ENCODE results near the gene CDC73. TPM values are rescaled to one million over a fixed set of nuclear protein-coding genes. Genes with fewer than 3 reads are reported as not detected.
A peak's percentile ranks its signal among the peaks of the same experiment; 100 is the strongest.

CDC73 gene
- total and polyA plus RNA-seq, 9 of the 15 experiments (the other 6 are each of a cell fraction or from before 2014, with no cell fraction given) = 19.0 to 61.7 (median 30.1) TPM

DNA sequence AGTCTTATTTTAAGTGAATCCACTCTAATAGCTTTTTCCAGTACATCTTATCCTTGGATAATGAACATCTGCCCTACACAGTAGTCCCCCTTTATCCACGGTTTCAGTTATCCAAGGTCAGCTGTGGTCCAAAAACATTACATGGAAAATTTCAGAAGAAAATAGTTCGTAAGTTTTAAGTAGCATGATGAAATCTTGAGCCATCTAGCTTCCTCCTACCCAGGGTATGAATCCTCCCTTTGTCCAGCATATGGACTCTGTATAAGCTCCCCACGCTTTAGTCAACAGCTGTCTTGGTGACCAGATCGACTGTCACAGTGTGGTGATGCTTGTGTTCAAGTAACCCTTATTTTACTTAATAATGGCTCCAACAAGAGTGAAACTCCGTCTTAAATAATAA is 19.2 kb upstream of the CDC73 start (continued):
- TF ChIP-seq ZNF274 (IDR thresholded peaks at IDR 0.05; ENCODE audit: borderline replicate concordance, low read depth, low read length) (no peak), KDM5B (IDR thresholded peaks at IDR 0.05; ENCODE audit: insufficient replicate concordance, low read depth, low read length) (no peak), ZFPM2 (CRISPR knock-in tag; IDR thresholded peaks at IDR 0.05) (no peak), CBFA2T3 (IDR thresholded peaks at IDR 0.05) (no peak), YBX1 (IDR thresholded peaks at IDR 0.05) (no peak), CXXC5 (CRISPR knock-in tag; IDR thresholded peaks at IDR 0.05) (0 out of 2 replicates have a peak, but pooled peaks have one; percentile 18), TAL1 (IDR thresholded peaks at IDR 0.05) (no peak), SNRNP70 (optimal IDR thresholded peaks at IDR 0.05; ENCODE audit: low read depth, low read length) (no peak), ZNF764 (CRISPR knock-in tag; IDR thresholded peaks at IDR 0.05; ENCODE audit: low read depth) (no peak), CREM (IDR thresholded peaks at IDR 0.05; ENCODE audit: low read depth) (no peak), SMAD4 (CRISPR knock-in tag; conservative IDR thresholded peaks at IDR 0.05) (0 out of 2 replicates have a peak, but pooled peaks have one; percentile 44), SMARCA4 (IDR thresholded peaks at IDR 0.05) (no peak), ZNF354B (CRISPR knock-in tag; IDR thresholded peaks at IDR 0.05) (no peak), FOXJ2 (tag; IDR thresholded peaks at IDR 0.05) (no peak), ZNF79 (CRISPR knock-in tag; IDR thresholded peaks at IDR 0.05; ENCODE audit: low read depth) (peak; percentile 83)
- TF ChIP-seq, protein P1, sequence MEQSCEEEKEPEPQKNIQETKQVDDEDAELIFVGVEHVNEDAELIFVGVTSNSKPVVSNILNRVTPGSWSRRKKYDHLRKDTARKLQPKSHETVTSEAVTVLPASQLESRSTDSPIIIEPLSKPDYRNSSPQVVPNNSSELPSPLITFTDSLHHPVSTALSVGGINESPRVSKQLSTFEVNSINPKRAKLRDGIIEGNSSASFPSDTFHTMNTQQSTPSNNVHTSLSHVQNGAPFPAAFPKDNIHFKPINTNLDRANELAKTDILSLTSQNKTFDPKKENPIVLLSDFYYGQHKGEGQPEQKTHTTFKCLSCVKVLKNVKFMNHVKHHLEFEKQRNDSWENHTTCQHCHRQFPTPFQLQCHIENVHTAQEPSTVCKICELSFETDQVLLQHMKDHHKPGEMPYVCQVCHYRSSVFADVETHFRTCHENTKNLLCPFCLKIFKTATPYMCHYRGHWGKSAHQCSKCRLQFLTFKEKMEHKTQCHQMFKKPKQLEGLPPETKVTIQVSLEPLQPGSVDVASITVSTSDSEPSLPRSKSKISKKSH (CRISPR knock-in tag; IDR thresholded peaks at IDR 0.05) = no peak
- TF ChIP-seq, protein P2, sequence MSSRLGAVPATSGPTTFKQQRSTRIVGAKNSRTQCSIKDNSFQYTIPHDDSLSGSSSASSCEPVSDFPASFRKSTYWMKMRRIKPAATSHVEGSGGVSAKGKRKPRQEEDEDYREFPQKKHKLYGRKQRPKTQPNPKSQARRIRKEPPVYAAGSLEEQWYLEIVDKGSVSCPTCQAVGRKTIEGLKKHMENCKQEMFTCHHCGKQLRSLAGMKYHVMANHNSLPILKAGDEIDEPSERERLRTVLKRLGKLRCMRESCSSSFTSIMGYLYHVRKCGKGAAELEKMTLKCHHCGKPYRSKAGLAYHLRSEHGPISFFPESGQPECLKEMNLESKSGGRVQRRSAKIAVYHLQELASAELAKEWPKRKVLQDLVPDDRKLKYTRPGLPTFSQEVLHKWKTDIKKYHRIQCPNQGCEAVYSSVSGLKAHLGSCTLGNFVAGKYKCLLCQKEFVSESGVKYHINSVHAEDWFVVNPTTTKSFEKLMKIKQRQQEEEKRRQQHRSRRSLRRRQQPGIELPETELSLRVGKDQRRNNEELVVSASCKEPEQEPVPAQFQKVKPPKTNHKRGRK (tag; IDR thresholded peaks at IDR 0.05) = no peak
- TF ChIP-seq, protein P3, sequence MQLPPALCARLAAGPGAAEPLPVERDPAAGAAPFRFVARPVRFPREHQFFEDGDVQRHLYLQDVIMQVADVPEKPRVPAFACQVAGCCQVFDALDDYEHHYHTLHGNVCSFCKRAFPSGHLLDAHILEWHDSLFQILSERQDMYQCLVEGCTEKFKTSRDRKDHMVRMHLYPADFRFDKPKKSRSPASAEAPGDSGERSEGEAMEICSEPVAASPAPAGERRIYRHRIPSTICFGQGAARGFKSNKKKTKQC (CRISPR knock-in tag; IDR thresholded peaks at IDR 0.05) = no peak
- TF ChIP-seq, protein P4, sequence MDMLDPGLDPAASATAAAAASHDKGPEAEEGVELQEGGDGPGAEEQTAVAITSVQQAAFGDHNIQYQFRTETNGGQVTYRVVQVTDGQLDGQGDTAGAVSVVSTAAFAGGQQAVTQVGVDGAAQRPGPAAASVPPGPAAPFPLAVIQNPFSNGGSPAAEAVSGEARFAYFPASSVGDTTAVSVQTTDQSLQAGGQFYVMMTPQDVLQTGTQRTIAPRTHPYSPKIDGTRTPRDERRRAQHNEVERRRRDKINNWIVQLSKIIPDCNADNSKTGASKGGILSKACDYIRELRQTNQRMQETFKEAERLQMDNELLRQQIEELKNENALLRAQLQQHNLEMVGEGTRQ (CRISPR knock-in tag; IDR thresholded peaks at IDR 0.05) = no peak
